Mesodermal cell (in vitro differentiated cells): ENCODE results near the gene SLC8A1.

ENCODE experiments used
- H3K27ac ChIP-seq: 2 replicates; pipeline ENCODE4 v1.7.0; 2013; ENCODE audit warnings: mild to moderate bottlenecking, low read depth, low read length, moderate library complexity; ENCODE audit not compliant: severe bottlenecking
- H3K36me3 ChIP-seq: 2 replicates; pipeline ENCODE4 v1.7.1; 2013; ENCODE audit warnings: mild to moderate bottlenecking, low read length, moderate library complexity; ENCODE audit not compliant: control insufficient read depth, insufficient read depth
- H3K4me1 ChIP-seq: one replicate; pipeline ENCODE4 v1.7.1; 2013; ENCODE audit warnings: mild to moderate bottlenecking, low read length; ENCODE audit not compliant: insufficient read depth, control insufficient read depth, poor library complexity, severe bottlenecking
- H3K4me3 ChIP-seq: 2 replicates; pipeline ENCODE4 v1.7.0; 2013; ENCODE audit warnings: low read length, control low read depth, mild to moderate bottlenecking; ENCODE audit not compliant: insufficient read depth, poor library complexity, severe bottlenecking; ENCODE audit errors: extremely low read depth
- H3K9me3 ChIP-seq: 2 replicates; pipeline ENCODE4 v1.7.1; 2013; ENCODE audit warnings: mild to moderate bottlenecking, low read length, moderate library complexity; ENCODE audit not compliant: control insufficient read depth
- WGBS, 2 experiments: methylation state at CpG; one replicate each; pipeline ENCODE4 v1.1.5; 2013; ENCODE audit warnings: missing lambda C conversion rate in 2 of 2; ENCODE audit not compliant: insufficient coverage in 2 of 2; 5-methylcytosine and 5-hydroxymethylcytosine counted together

SLC8A1 gene

GRCh38 chr2:40224318-40224717 lies 227.6 kb downstream of the SLC8A1 start:
- no peaks in the 10 kb centered on the region for H3K9me3 ChIP-seq
- WGBS, 2 experiments = 76 to 100% methylated on average over 2 to 3 of the region's 4 CpGs
- no peak overlapping the region for H3K27ac ChIP-seq
- no peak overlapping the region for H3K4me3 ChIP-seq
- H3K36me3 ChIP-seq = no peaks in the 10 kb centered on the region
- H3K4me1 ChIP-seq = no peaks in the 10 kb centered on the region

- Histone ChIP-seq H3K9me3 (no peaks in the 10 kb centered on the region), H3K4me1 (no peaks in the 10 kb centered on the region), H3K36me3 (no peaks in the 10 kb centered on the region), H3K4me3 (no peak overlapping the region), H3K27ac (no peak overlapping the region)
- 92% methylated on average over 3 of the region's 4 CpGs; no CpG with 5 or more reads in 1 of the 2 experiments for WGBS, 2 experiments
Measured at GRCh38 chr2:40220177-40220925, 231.5 kb downstream of the SLC8A1 start.

GRCh38 chr2:40219141-40219540 lies 232.7 kb downstream of the SLC8A1 start:
- 91 to 100% methylated on average over 1 of the region's 1 CpG for WGBS, 2 experiments
- H3K4me1 ChIP-seq = no peaks in the 10 kb centered on the region
- no peaks in the 10 kb centered on the region for H3K9me3 ChIP-seq
- no peak overlapping the region for H3K4me3 ChIP-seq
- no peak overlapping the region for H3K27ac ChIP-seq
- no peaks in the 10 kb centered on the region for H3K36me3 ChIP-seq

- no peaks in the 10 kb centered on the region for H3K9me3 ChIP-seq
- 83 to 100% methylated on average over 1 to 3 of the region's 3 CpGs for WGBS, 2 experiments
- H3K36me3 ChIP-seq = no peaks in the 10 kb centered on the region
- no peak overlapping the region for H3K4me3 ChIP-seq
- H3K4me1 ChIP-seq = no peaks in the 10 kb centered on the region
- no peak overlapping the region for H3K27ac ChIP-seq
Measured at GRCh38 chr2:40218679-40219078, 233.2 kb downstream of the SLC8A1 start.

GRCh38 chr2:40213619-40214018 lies 238.3 kb downstream of the SLC8A1 start:
- Histone ChIP-seq H3K4me1 (no peaks in the 10 kb centered on the region), H3K36me3 (no peaks in the 10 kb centered on the region), H3K4me3 (no peak overlapping the region), H3K27ac (no peak overlapping the region), H3K9me3 (no peaks in the 10 kb centered on the region)
- 70 to 100% methylated on average over 1 to 3 of the region's 3 CpGs for WGBS, 2 experiments

- no peak overlapping the region for H3K4me3 ChIP-seq
- no peaks in the 10 kb centered on the region for H3K9me3 ChIP-seq
- WGBS, 2 experiments = no CpG with 5 or more reads among the region's 1 CpG
- no peak overlapping the region for H3K27ac ChIP-seq
- H3K36me3 ChIP-seq = no peaks in the 10 kb centered on the region
- H3K4me1 ChIP-seq = no peaks in the 10 kb centered on the region
Measured at GRCh38 chr2:40213071-40213470, 238.8 kb downstream of the SLC8A1 start.

GRCh38 chr2:40210968-40211353 lies 240.9 kb downstream of the SLC8A1 start:
- Histone ChIP-seq H3K4me3 (no peak overlapping the region), H3K36me3 (no peaks in the 10 kb centered on the region), H3K9me3 (no peaks in the 10 kb centered on the region), H3K4me1 (no peaks in the 10 kb centered on the region), H3K27ac (no peak overlapping the region)
- no CpG with 5 or more reads among the region's 1 CpG for WGBS, 2 experiments

GRCh38 chr2:40210344-40210967 lies 241.4 kb downstream of the SLC8A1 start:
- 22 to 60% methylated on average over 1 of the region's 1 CpG for WGBS, 2 experiments
- Histone ChIP-seq H3K27ac (no peak overlapping the region), H3K36me3 (no peaks in the 10 kb centered on the region), H3K9me3 (no peaks in the 10 kb centered on the region), H3K4me1 (no peaks in the 10 kb centered on the region), H3K4me3 (no peak overlapping the region)

- H3K4me3 ChIP-seq = no peak overlapping the region
- H3K9me3 ChIP-seq = no peaks in the 10 kb centered on the region
- no peak overlapping the region for H3K27ac ChIP-seq
- H3K36me3 ChIP-seq = no peaks in the 10 kb centered on the region
- no peaks in the 10 kb centered on the region for H3K4me1 ChIP-seq
Measured at GRCh38 chr2:40209761-40210160, 242.1 kb downstream of the SLC8A1 start.

- H3K4me1 ChIP-seq = peaks cover 2% of the 10 kb centered on the region
- WGBS, 2 experiments = no CpG with 5 or more reads among the region's 1 CpG
- no peak overlapping the region for H3K27ac ChIP-seq
- no peaks in the 10 kb centered on the region for H3K9me3 ChIP-seq
- no peak overlapping the region for H3K4me3 ChIP-seq
- no peaks in the 10 kb centered on the region for H3K36me3 ChIP-seq
Measured at GRCh38 chr2:40208463-40208862, 243.4 kb downstream of the SLC8A1 start.

- no peaks in the 10 kb centered on the region for H3K36me3 ChIP-seq
- peaks cover 6% of the 10 kb centered on the region for H3K4me1 ChIP-seq
- 100% methylated on average over 2 of the region's 4 CpGs for WGBS, 2 experiments
- no peaks in the 10 kb centered on the region for H3K9me3 ChIP-seq
- no peak overlapping the region for H3K27ac ChIP-seq
- no peak overlapping the region for H3K4me3 ChIP-seq
Measured at GRCh38 chr2:40204268-40204667, 247.6 kb downstream of the SLC8A1 start.
